GM10266 (cell line): ENCODE data around the gene SLC15A5.
A peak's percentile ranks its signal among the peaks of the same experiment; 100 is the strongest.

Experiments used
- DNase-seq: peaks from one replicate; pipeline ENCODE4 v3.0.0; 2012; ENCODE audit errors: extremely low spot score
- TF ChIP-seq, protein P1 (sequence below): IDR thresholded peaks from 2 replicates; pipeline ENCODE4 v1.5.1; 2012; ENCODE audit warnings: mild to moderate bottlenecking, low read depth; ENCODE audit not compliant: control insufficient read depth, insufficient read depth; ENCODE audit errors: missing control alignments

Gene SLC15A5

DNA sequence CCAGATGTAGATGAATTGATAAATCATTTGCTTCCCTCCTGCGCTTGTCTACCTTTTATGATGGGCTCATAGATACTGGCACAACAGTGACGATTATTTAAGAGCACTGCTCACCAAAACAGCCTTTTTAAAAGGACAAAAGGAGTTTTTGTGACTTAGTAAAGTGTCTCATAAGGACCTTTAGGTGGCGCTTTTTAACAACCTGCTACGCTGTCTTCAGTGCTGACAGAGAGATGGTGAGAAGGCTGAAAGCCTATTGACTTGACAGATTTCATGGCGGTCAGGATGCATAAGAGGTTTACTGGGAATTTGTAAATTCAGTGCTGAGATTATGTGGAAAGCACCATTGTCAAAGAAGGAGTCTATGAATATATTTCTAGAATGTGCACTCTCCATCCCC, 87.6 kb downstream of the SLC15A5 start:
- TF ChIP-seq, protein P1, sequence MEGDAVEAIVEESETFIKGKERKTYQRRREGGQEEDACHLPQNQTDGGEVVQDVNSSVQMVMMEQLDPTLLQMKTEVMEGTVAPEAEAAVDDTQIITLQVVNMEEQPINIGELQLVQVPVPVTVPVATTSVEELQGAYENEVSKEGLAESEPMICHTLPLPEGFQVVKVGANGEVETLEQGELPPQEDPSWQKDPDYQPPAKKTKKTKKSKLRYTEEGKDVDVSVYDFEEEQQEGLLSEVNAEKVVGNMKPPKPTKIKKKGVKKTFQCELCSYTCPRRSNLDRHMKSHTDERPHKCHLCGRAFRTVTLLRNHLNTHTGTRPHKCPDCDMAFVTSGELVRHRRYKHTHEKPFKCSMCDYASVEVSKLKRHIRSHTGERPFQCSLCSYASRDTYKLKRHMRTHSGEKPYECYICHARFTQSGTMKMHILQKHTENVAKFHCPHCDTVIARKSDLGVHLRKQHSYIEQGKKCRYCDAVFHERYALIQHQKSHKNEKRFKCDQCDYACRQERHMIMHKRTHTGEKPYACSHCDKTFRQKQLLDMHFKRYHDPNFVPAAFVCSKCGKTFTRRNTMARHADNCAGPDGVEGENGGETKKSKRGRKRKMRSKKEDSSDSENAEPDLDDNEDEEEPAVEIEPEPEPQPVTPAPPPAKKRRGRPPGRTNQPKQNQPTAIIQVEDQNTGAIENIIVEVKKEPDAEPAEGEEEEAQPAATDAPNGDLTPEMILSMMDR = peak; percentile 43
- DNase-seq = no peak

DNA sequence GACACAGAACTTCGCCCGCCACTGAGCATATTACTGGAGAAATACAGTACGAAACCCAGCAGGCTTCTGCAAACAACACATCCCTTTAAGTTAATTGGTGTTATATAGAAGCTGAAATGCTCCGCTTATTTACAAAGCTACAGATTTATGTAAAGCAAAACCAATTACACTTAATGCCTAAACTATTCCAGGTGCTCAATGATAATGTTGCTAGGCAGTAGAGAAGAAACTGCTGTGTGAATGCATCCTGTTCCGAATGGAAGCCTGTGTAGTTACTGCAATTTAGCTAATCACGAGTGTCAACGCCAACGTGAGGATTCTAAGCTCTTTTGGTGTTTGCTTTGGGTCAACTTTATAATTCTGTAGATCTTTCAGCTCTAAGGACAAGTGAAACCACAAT, 89.8 kb downstream of the SLC15A5 start:
- TF ChIP-seq, protein P1 = no peak
- DNase-seq = no peak

DNA sequence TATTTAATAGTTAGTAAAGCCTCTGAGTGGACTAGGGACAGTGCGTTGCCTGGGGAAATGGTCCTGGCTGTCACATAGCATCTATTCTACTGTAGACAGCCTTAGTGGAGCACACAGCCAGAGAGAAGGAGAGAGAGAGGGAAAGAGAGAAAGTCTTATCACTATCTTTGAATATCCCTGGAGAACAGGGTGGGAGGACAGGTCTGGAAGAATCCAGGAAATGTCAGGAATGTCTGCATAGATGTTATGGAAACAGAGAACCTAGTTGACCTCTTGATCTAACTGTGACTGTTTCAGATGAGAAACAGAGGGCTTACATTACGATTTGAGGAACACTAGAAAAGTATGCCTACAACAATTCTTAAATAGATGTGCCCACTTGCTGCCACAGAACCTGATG, 92.8 kb downstream of the SLC15A5 start:
- no peak for DNase-seq
- TF ChIP-seq, protein P1 = no peak

DNA sequence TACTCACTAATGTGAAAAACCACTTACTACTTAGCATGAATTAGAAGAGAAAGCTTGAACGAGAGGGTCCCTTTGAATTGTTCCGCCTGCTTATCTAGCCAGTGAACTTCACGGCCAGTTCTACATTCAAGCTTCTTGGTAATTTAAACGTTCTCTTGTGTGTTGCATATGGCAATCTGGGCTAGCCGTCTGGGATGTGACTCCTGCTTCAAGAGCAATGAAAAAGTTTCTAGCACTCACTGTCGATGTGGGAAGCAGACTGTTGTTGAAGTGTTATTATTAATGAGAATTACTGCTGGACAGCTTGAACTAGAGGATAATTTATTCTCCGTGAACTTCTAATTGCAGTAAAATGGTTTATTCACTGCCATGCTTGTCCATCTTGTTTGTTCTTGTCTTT, 93.9 kb downstream of the SLC15A5 start:
- DNase-seq = no peak
- TF ChIP-seq, protein P1 = no peak

DNA sequence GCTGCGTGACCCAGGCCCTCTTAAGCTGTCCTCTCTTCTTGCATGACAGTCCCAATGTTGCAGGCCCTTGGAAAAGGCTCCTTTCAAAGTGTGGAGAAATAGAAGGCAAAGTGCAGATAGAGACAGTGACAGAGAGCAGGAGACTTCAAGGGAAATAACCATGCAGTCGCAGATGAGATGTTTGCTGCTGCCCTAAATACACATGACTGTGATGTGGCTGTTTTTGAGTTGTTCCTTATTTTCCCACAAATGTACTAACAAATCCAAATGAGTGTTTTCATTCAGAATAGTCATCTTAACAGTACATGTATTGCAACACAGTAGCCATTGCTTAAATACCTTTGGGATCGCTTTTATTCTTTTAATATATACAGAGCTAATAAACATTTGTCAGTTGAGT, 101.6 kb downstream of the SLC15A5 start:
- no peak for DNase-seq
- TF ChIP-seq, protein P1 = no peak

DNA sequence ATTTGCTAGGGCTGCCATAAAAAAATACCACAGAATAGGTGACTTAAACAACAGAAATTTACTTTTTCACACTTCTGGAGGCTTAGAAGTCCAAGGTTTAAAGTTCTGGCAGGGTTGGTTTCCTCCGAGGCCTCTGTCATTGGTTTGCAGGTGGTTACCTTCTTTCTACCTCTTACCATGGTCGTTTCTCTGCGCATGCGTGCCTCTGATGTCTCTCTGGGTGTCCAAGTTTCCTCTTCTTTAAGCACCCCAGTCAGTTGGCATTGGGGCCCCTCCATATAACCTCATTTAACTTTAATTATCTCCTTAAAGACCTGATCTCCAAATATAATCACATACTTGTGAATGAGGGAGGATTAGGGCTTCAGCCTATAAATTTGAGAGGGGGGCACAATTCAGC, 103.2 kb downstream of the SLC15A5 start:
- DNase-seq = no peak
- TF ChIP-seq, protein P1 = no peak

DNA sequence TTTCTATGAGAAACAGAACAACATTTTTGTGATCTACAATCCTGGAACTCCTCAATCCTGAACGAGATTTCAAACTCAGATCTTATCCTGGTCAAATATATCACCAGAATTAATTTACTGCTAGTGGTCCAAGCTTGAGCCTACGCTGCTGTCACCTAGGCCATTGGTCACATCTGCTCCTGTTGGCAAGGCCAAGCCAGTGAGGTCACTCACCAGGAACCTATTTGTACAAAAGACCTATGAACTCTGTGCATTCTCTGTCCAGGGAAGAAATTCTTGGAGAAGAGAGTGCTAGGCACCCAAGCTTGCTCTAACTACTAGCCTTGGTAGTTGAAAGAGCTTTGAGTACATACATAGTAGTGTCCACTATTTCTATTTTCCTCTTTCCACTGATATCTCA, 106.1 kb downstream of the SLC15A5 start:
- TF ChIP-seq, protein P1 = no peak
- no peak for DNase-seq
